Activated T-helper 17 cell treated with anti-CD3 and anti-CD28 coated beads, Interleukin-2, amount 50 U/mL, for 72 hours (primary cell): ENCODE measurements around the gene CDC42EP1. TPM values are rescaled to one million over a fixed set of nuclear protein-coding genes. Genes with fewer than 3 reads are reported as not detected.
A peak's percentile ranks its signal among the peaks of the same experiment; 100 is the strongest.
"Not testable (repeated sequence)": the region's sequence is repeated elsewhere in the genome, so short reads cannot be mapped to it uniquely, and the experiment has no call there.

Source experiments
- ATAC-seq: fragments of 150-1000 bp; cut with Tn5 transposase; replicated peaks from 2 replicates; pipeline ENCODE4 v1.10.0; 2021; ENCODE audit warnings: mild to moderate bottlenecking, moderate library complexity
- H3K27ac Mint-ChIP-seq: one replicate; pipeline ENCODE4 v1.8.0; 2022; ENCODE audit warnings: mixed read lengths
- H3K27me3 Mint-ChIP-seq: one replicate; pipeline ENCODE4 v1.8.0; 2022; ENCODE audit warnings: mixed read lengths
- H3K36me3 Mint-ChIP-seq: one replicate; pipeline ENCODE4 v1.8.0; 2022; ENCODE audit warnings: low read depth, mild to moderate bottlenecking, mixed read lengths
- H3K4me1 Mint-ChIP-seq: one replicate; pipeline ENCODE4 v1.8.0; 2022; ENCODE audit warnings: mixed read lengths
- H3K4me3 Mint-ChIP-seq: one replicate; pipeline ENCODE4 v1.8.0; 2022; ENCODE audit warnings: mild to moderate bottlenecking, mixed read lengths
- H3K9me3 Mint-ChIP-seq: one replicate; pipeline ENCODE4 v1.8.0; 2022; ENCODE audit warnings: mixed read lengths
- total RNA-seq, 2 donors: library from RNA; stranded (reverse); gene quantifications; one replicate each; pipeline ENCODE4 v1.2.3, GENCODE V29; 2022

CDC42EP1 gene
- total RNA-seq, 2 donors from 2014 or later, result 1.0 to 2.3 TPM

- no peaks in the 10 kb centered on the region for H3K36me3 Mint-ChIP-seq
- H3K27me3 Mint-ChIP-seq, result peaks cover 1% of the 10 kb centered on the region
- no peaks in the 10 kb centered on the region for H3K9me3 Mint-ChIP-seq
- ATAC-seq, result no peak
- H3K4me3 Mint-ChIP-seq, result no peak overlapping the region
- peak overlapping the region; percentile 80 for H3K27ac Mint-ChIP-seq
- peaks cover 20% of the 10 kb centered on the region for H3K4me1 Mint-ChIP-seq
Observed at GRCh38 chr22:37545703-37546436, 14.4 kb upstream of the CDC42EP1 start.

GRCh38 chr22:37546437-37547250, 13.6 kb upstream of the CDC42EP1 start:
- H3K9me3 Mint-ChIP-seq, result no peaks in the 10 kb centered on the region
- peak overlapping the region; percentile 80 for H3K27ac Mint-ChIP-seq
- H3K27me3 Mint-ChIP-seq, result no peaks in the 10 kb centered on the region
- ATAC-seq, result no peak
- H3K4me3 Mint-ChIP-seq, result no peak overlapping the region
- H3K36me3 Mint-ChIP-seq, result no peaks in the 10 kb centered on the region
- H3K4me1 Mint-ChIP-seq, result peaks cover 14% of the 10 kb centered on the region

GRCh38 chr22:37547251-37547741, 13.0 kb upstream of the CDC42EP1 start:
- ATAC-seq, result no peak
- H3K27ac Mint-ChIP-seq, result no peak overlapping the region
- H3K9me3 Mint-ChIP-seq, result no peaks in the 10 kb centered on the region
- peaks cover 8% of the 10 kb centered on the region for H3K4me1 Mint-ChIP-seq
- H3K36me3 Mint-ChIP-seq, result no peaks in the 10 kb centered on the region
- H3K4me3 Mint-ChIP-seq, result no peak overlapping the region
- H3K27me3 Mint-ChIP-seq, result no peaks in the 10 kb centered on the region

- H3K27me3 Mint-ChIP-seq, result peaks cover 8% of the 10 kb centered on the region
- H3K4me1 Mint-ChIP-seq, result peaks cover 5% of the 10 kb centered on the region
- no peak overlapping the region for H3K27ac Mint-ChIP-seq
Observed at GRCh38 chr22:37549704-37550059, 10.6 kb upstream of the CDC42EP1 start.

GRCh38 chr22:37550921-37551320, 9.4 kb upstream of the CDC42EP1 start:
- not testable (repeated sequence) for H3K36me3 Mint-ChIP-seq, ATAC-seq, H3K4me3 Mint-ChIP-seq, H3K4me1 Mint-ChIP-seq, H3K9me3 Mint-ChIP-seq
- Mint-ChIP-seq H3K27ac (peak overlapping the region; percentile 63), H3K27me3 (peaks cover 13% of the 10 kb centered on the region)

More at GRCh38 chr22:37549704-37550059, 10.6 kb upstream of the CDC42EP1 start:
- Mint-ChIP-seq H3K36me3 (no peaks in the 10 kb centered on the region), H3K9me3 (no peaks in the 10 kb centered on the region), H3K4me3 (no peak overlapping the region)
- no peak for ATAC-seq

- H3K4me1 Mint-ChIP-seq, result peaks cover 4% of the 10 kb centered on the region
- no peak for ATAC-seq
- peaks cover 18% of the 10 kb centered on the region for H3K27me3 Mint-ChIP-seq
- H3K9me3 Mint-ChIP-seq, result no peaks in the 10 kb centered on the region
- H3K27ac Mint-ChIP-seq, result peak overlapping the region; percentile 63
- no peak overlapping the region for H3K4me3 Mint-ChIP-seq
- H3K36me3 Mint-ChIP-seq, result no peaks in the 10 kb centered on the region
Observed at GRCh38 chr22:37551981-37552380, 8.3 kb upstream of the CDC42EP1 start.

GRCh38 chr22:37552524-37553163, 7.6 kb upstream of the CDC42EP1 start:
- no peaks in the 10 kb centered on the region for H3K9me3 Mint-ChIP-seq
- H3K36me3 Mint-ChIP-seq, result no peaks in the 10 kb centered on the region
- peaks cover 4% of the 10 kb centered on the region for H3K4me1 Mint-ChIP-seq
- no peak overlapping the region for H3K4me3 Mint-ChIP-seq
- ATAC-seq, result no peak
- peak overlapping the region; percentile 30 for H3K27ac Mint-ChIP-seq
- H3K27me3 Mint-ChIP-seq, result peaks cover 18% of the 10 kb centered on the region

GRCh38 chr22:37553725-37554124, 6.6 kb upstream of the CDC42EP1 start:
- Mint-ChIP-seq H3K4me1 (peaks cover 4% of the 10 kb centered on the region), H3K9me3 (no peaks in the 10 kb centered on the region), H3K27ac (no peak overlapping the region), H3K36me3 (no peaks in the 10 kb centered on the region), H3K27me3 (peaks cover 24% of the 10 kb centered on the region), H3K4me3 (no peak overlapping the region)
- no peak for ATAC-seq

GRCh38 chr22:37555029-37555428, 5.3 kb upstream of the CDC42EP1 start:
- no peaks in the 10 kb centered on the region for H3K9me3 Mint-ChIP-seq
- H3K27me3 Mint-ChIP-seq, result peaks cover 33% of the 10 kb centered on the region
- no peak for ATAC-seq
- H3K4me3 Mint-ChIP-seq, result no peak overlapping the region
- peaks cover 4% of the 10 kb centered on the region for H3K4me1 Mint-ChIP-seq
- no peak overlapping the region for H3K27ac Mint-ChIP-seq
- no peaks in the 10 kb centered on the region for H3K36me3 Mint-ChIP-seq

- no peaks in the 10 kb centered on the region for H3K9me3 Mint-ChIP-seq
- no peak overlapping the region for H3K4me3 Mint-ChIP-seq
- peaks cover 1% of the 10 kb centered on the region for H3K36me3 Mint-ChIP-seq
- no peak overlapping the region for H3K27ac Mint-ChIP-seq
- peaks cover 8% of the 10 kb centered on the region for H3K4me1 Mint-ChIP-seq
- H3K27me3 Mint-ChIP-seq, result peaks cover 39% of the 10 kb centered on the region
- no peak for ATAC-seq
Observed at GRCh38 chr22:37556710-37557109, 3.6 kb upstream of the CDC42EP1 start.

- H3K36me3 Mint-ChIP-seq, result peaks cover 7% of the 10 kb centered on the region
- H3K4me3 Mint-ChIP-seq, result no peak overlapping the region
- no peak for ATAC-seq
- peaks cover 46% of the 10 kb centered on the region for H3K27me3 Mint-ChIP-seq
- peaks cover 16% of the 10 kb centered on the region for H3K4me1 Mint-ChIP-seq
- H3K9me3 Mint-ChIP-seq, result no peaks in the 10 kb centered on the region
- H3K27ac Mint-ChIP-seq, result no peak overlapping the region
Observed at GRCh38 chr22:37557321-37558001, 2.8 kb upstream of the CDC42EP1 start.

- peaks cover 53% of the 10 kb centered on the region for H3K27me3 Mint-ChIP-seq
- peaks cover 7% of the 10 kb centered on the region for H3K36me3 Mint-ChIP-seq
- no peak overlapping the region for H3K4me3 Mint-ChIP-seq
- no peaks in the 10 kb centered on the region for H3K9me3 Mint-ChIP-seq
- ATAC-seq, result no peak
- H3K4me1 Mint-ChIP-seq, result peaks cover 16% of the 10 kb centered on the region
- H3K27ac Mint-ChIP-seq, result no peak overlapping the region
Observed at GRCh38 chr22:37558815-37559214, 1.5 kb upstream of the CDC42EP1 start.

GRCh38 chr22:37559521-37559900, 769 bp upstream of the CDC42EP1 start:
- Mint-ChIP-seq H3K27me3 (peaks cover 52% of the 10 kb centered on the region), H3K9me3 (no peaks in the 10 kb centered on the region), H3K4me3 (peak overlapping the region; percentile 33), H3K36me3 (peaks cover 7% of the 10 kb centered on the region), H3K4me1 (peaks cover 16% of the 10 kb centered on the region), H3K27ac (no peak overlapping the region)
- no peak for ATAC-seq

- Mint-ChIP-seq H3K27ac (no peak overlapping the region), H3K36me3 (peaks cover 7% of the 10 kb centered on the region), H3K9me3 (no peaks in the 10 kb centered on the region), H3K4me3 (peak overlapping the region; percentile 67), H3K27me3 (peaks cover 49% of the 10 kb centered on the region), H3K4me1 (peaks cover 16% of the 10 kb centered on the region)
- ATAC-seq, result peak; percentile 21
Observed at GRCh38 chr22:37560608-37561211, 430 bp downstream of the CDC42EP1 start.
